A549 (cell line): Measurements from ENCODE around the gene FCHSD1.

ENCODE experiments used
- CHD4 ChIP-seq: fragments of 200-600 bp; sonication (generic); IDR thresholded peaks from 2 replicates; pipeline ENCODE4 v1.6.1; 2016; ENCODE audit warnings: antibody characterized with exemption, mild to moderate bottlenecking, borderline replicate concordance
- MAZ ChIP-seq: fragments of 150-350 bp; IDR thresholded peaks from 2 replicates; pipeline ENCODE4 v1.6.1; 2014; ENCODE audit warnings: antibody characterized with exemption, low read depth, low read length, borderline replicate concordance
- TF ChIP-seq, protein P1 (sequence below): fragments of >200 bp; sonication (Bioruptor Twin); formaldehyde crosslinking; IDR thresholded peaks from 3 replicates; pipeline ENCODE4 v1.5.1; 2016

DNA sequence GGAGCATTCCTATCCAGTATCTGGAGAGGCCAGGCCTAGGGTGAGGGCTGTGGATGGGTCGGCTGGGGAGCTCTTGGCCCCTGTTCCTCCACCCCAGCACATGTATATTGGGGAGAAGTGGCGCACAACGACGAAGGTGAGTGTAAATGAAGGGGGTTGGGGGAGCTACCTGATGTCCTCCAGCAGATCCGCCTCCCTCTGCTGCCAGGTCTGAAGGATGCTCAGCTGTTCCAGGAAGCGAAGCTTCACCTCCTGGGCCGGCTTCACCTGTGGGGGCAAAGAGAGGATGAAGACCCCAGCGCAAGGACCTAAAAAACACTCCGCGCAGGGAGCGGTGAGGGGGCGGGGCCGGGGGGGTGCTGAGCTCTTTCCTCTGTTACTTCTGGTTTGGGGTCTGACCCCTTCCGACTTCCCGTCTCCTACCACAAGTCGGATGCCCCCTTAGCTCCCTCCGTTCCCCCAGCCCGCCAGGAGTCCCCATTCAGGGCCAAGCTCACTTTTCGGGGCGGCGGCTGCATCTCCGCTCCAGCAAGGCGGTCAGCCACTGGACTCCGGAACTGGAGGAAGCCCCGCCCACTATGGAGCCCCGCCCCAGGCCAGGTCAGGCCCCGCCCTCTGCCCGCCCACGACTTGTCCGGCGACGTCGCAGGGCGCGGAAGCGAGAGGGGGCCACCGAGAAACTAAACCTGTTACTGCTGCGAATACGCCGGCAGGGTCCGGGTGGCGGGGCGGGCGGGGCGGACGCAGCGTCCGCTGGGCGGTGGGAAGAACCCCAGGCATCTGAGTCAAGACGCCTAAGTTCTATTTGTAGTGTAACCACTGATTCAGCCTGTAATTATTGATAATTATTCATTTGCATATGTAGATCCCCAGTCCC is at the start of gene FCHSD1:
- TF ChIP-seq, protein P1, sequence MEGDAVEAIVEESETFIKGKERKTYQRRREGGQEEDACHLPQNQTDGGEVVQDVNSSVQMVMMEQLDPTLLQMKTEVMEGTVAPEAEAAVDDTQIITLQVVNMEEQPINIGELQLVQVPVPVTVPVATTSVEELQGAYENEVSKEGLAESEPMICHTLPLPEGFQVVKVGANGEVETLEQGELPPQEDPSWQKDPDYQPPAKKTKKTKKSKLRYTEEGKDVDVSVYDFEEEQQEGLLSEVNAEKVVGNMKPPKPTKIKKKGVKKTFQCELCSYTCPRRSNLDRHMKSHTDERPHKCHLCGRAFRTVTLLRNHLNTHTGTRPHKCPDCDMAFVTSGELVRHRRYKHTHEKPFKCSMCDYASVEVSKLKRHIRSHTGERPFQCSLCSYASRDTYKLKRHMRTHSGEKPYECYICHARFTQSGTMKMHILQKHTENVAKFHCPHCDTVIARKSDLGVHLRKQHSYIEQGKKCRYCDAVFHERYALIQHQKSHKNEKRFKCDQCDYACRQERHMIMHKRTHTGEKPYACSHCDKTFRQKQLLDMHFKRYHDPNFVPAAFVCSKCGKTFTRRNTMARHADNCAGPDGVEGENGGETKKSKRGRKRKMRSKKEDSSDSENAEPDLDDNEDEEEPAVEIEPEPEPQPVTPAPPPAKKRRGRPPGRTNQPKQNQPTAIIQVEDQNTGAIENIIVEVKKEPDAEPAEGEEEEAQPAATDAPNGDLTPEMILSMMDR: no peak
- TF ChIP-seq MAZ: no peak
- TF ChIP-seq CHD4: no peak
